HepG2 (cell line): ENCODE data around the gene SLC31A2. TPM values are rescaled to one million over a fixed set of nuclear protein-coding genes. Genes with fewer than 3 reads are reported as not detected.

Experiments
- ATAC-seq: fragments of 200-7000 bp; cut with Tn5 transposase; 3 replicates; pipeline ENCODE4 v1.9.1; 2020; ENCODE audit warnings: mild to moderate bottlenecking, moderate library complexity
- BruUV-seq: library from RNA; stranded (reverse); fragments of 400-500 nt; replicated peaks from 2 replicates; lab custom pipeline; 2021; lab: Mats Ljungman, UMichigan
- CTCF ChIA-PET: fragments of 300-600 bp; formaldehyde crosslinking; extraction: SDS; loops from one replicate; lab custom pipeline; 2021; ENCODE audit warnings: low total read pairs, inconsistent platforms, low intra/inter-chr PET ratio; lab: Yijun Ruan, JAX
- POLR2A ChIA-PET: fragments of 350-600 bp; sonication (Branson Sonifier 250); formaldehyde crosslinking; loops from one replicate; lab custom pipeline; 2020; ENCODE audit warnings: antibody characterized with exemption, inconsistent platforms; lab: Yijun Ruan, JAX
- DNase-seq: peaks from one replicate; pipeline ENCODE4 v3.0.0-alpha.2; 2015; ENCODE audit warnings: low spot score
- FAIRE-seq: peaks from 3 replicates; lab custom pipeline; 2011; peaks lifted over from hg19 to GRCh38; lab: Jason Lieb, UNC
- H2AFZ ChIP-seq: one replicate; pipeline ENCODE4 v1.6.1; 2011; ENCODE audit warnings: low read length, inconsistent platforms
- H3K27ac ChIP-seq: fragments of 300-600 bp; 3 replicates; pipeline ENCODE4 v1.8.0; 2011; ENCODE audit warnings: mixed run types, mild to moderate bottlenecking, mixed read lengths, low read length, inconsistent platforms; ENCODE audit not compliant: insufficient read depth; ENCODE audit errors: extremely low read length
- H3K27me3 ChIP-seq, 2 experiments: fragments of 200-600 bp in 1 of 2; 2 replicates in 1 of 2; 3 replicates in 1 of 2; pipeline versions ENCODE4 v1.6.0 to v1.8.0; 2011; ENCODE audit warnings: low read length in 2 of 2, mild to moderate bottlenecking in 2 of 2, moderate library complexity in 2 of 2, inconsistent platforms in 1 of 2; ENCODE audit not compliant: insufficient read depth in 2 of 2, control insufficient read depth in 1 of 2
- H3K36me3 ChIP-seq, 2 experiments: fragments of 200-600 bp in 1 of 2; replicated peaks in 1 of 2; 2 replicates in 1 of 2; 3 replicates in 1 of 2; pipeline versions ENCODE4 v1.5.1 to v1.8.0; 2011; ENCODE audit warnings: low read length in 2 of 2, inconsistent platforms in 1 of 2; ENCODE audit not compliant: insufficient read depth in 2 of 2, control insufficient read depth in 1 of 2
- H3K4me1 ChIP-seq: 2 replicates; pipeline ENCODE4 v1.5.1; 2012; ENCODE audit warnings: low read length, inconsistent platforms; ENCODE audit not compliant: insufficient read depth
- H3K4me2 ChIP-seq: 2 replicates; pipeline ENCODE4 v1.6.0; 2011; ENCODE audit warnings: low read depth, low read length, inconsistent platforms
- H3K4me3 ChIP-seq, 3 experiments: fragments of 200-600 bp in 1 of 3; sonication (generic), shearing (Covaris generic) in 1 of 3; replicated peaks in 1 of 3; 2 replicates each; pipeline ENCODE4 v1.5.1; 2011 to 2016; ENCODE audit warnings: low read length in 3 of 3, inconsistent platforms in 2 of 3, low read depth in 2 of 3, mild to moderate bottlenecking in 2 of 3, control low read depth in 1 of 3, mixed read lengths in 1 of 3; ENCODE audit not compliant: insufficient read depth in 1 of 3
- H3K79me2 ChIP-seq: one replicate; pipeline ENCODE4 v1.6.1; 2011; ENCODE audit warnings: low read length, inconsistent platforms; ENCODE audit not compliant: insufficient read depth
- H3K9ac ChIP-seq: 2 replicates; pipeline ENCODE4 v1.6.0; 2011; ENCODE audit warnings: mild to moderate bottlenecking, low read depth, low read length, inconsistent platforms; ENCODE audit not compliant: insufficient read depth
- H3K9me3 ChIP-seq: 2 replicates; pipeline ENCODE4 v1.5.1; 2012; ENCODE audit warnings: mild to moderate bottlenecking, low read length
- H4K20me1 ChIP-seq: 2 replicates; pipeline ENCODE4 v1.6.0; 2011; ENCODE audit warnings: inconsistent platforms, mild to moderate bottlenecking, low read length, moderate library complexity; ENCODE audit not compliant: insufficient read depth
- KMT2A ChIP-seq: sonication (generic); formaldehyde crosslinking; IDR thresholded peaks from 2 replicates; pipeline ENCODE4 v1.4.0; 2020; ENCODE audit warnings: missing genetic modification reagents
- MED8 ChIP-seq: sonication (generic); formaldehyde crosslinking; IDR thresholded peaks from 2 replicates; pipeline ENCODE4 v1.8.1; 2023; ENCODE audit warnings: mild to moderate bottlenecking, missing genetic modification reagents; ENCODE audit not compliant: insufficient replicate concordance
- MYNN ChIP-seq: sonication (generic); formaldehyde crosslinking; IDR thresholded peaks from 2 replicates; pipeline ENCODE4 v1.4.0; 2020; ENCODE audit warnings: mild to moderate bottlenecking, low read depth, missing genetic modification reagents
- NFIB ChIP-seq: sonication (generic); formaldehyde crosslinking; IDR thresholded peaks from 2 replicates; pipeline ENCODE4 v1.9.0; 2021; ENCODE audit warnings: missing genetic modification reagents, mild to moderate bottlenecking, borderline replicate concordance
- TBP ChIP-seq: sonication (generic); formaldehyde crosslinking; IDR thresholded peaks from 2 replicates; pipeline ENCODE4 v1.5.0; 2020; ENCODE audit warnings: missing genetic modification reagents
- TERF1 ChIP-seq: sonication (generic); formaldehyde crosslinking; IDR thresholded peaks from 2 replicates; pipeline ENCODE4 v1.8.0; 2022; ENCODE audit warnings: mild to moderate bottlenecking, missing genetic modification reagents, moderate library complexity
- ZFAT ChIP-seq: sonication (generic); formaldehyde crosslinking; conservative IDR thresholded peaks from 2 replicates; pipeline ENCODE4 v1.8.1; 2023; ENCODE audit warnings: missing genetic modification reagents, inconsistent platforms
- ZMAT3 ChIP-seq: sonication (generic); formaldehyde crosslinking; conservative IDR thresholded peaks from 2 replicates; pipeline ENCODE4 v1.7.0; 2021; ENCODE audit warnings: missing genetic modification reagents
- ZNF460 ChIP-seq: sonication (generic); formaldehyde crosslinking; IDR thresholded peaks from 2 replicates; pipeline ENCODE4 v1.5.1; 2020; ENCODE audit warnings: missing genetic modification reagents, mild to moderate bottlenecking, borderline replicate concordance
- ZNF720 ChIP-seq: sonication (generic); formaldehyde crosslinking; IDR thresholded peaks from 2 replicates; pipeline ENCODE4 v1.4.0; 2020; ENCODE audit warnings: missing genetic modification reagents
- ZSCAN29 ChIP-seq: sonication (generic); formaldehyde crosslinking; conservative IDR thresholded peaks from 2 replicates; pipeline ENCODE4 v1.4.0; 2020; ENCODE audit warnings: mild to moderate bottlenecking, missing genetic modification reagents
- WGBS: methylation state at CpG from one replicate; pipeline ENCODE4 v1.1.6; 2017; ENCODE audit warnings: low lambda C conversion rate; 5-methylcytosine and 5-hydroxymethylcytosine counted together
- in situ Hi-C: cut with HindIII; loops from 2 replicates; pipeline ENCODE4 v1.10.0; 2017; ENCODE audit warnings: low pct_unique_long_range_greater_than_20kb; ENCODE audit not compliant: extremely low pct_ligation_motif_present
- intact Hi-C: fragments of 100-400 bp; cut with micrococcal nuclease; formaldehyde crosslinking; loops from one replicate; pipeline ENCODE4 v1.10.0; 2022; ENCODE audit not compliant: unreplicated experiment
- polyA plus RNA-seq, 8 experiments: library from polyadenylated mRNA; depleted of rRNA in 3 of 8; stranded (reverse) in 7 of 8; unstranded in 1 of 8; fragments of >200 nt; fragmentation: Illumina TruSeq in 4 of 8; extraction: Trizol in 4 of 8; gene quantifications; 2 replicates each; pipeline versions ENCODE4 v1.2.1 to v1.2.3, GENCODE V29; 2011 to 2016; ENCODE audit warnings: low read depth in 4 of 8, missing spikeins in 1 of 8, mixed read lengths in 1 of 8; ENCODE audit not compliant: insufficient read depth in 1 of 8
- total RNA-seq, 5 experiments: library from RNA; depleted of rRNA; stranded (reverse); fragments of >200 nt; fragmentation: Illumina TruSeq; extraction: Trizol; gene quantifications; 2 replicates each; pipeline ENCODE4 v1.2.3, GENCODE V29; 2016; ENCODE audit warnings: low read depth in 1 of 5
- TF ChIP-seq, protein P1 (sequence below): sonication (generic); formaldehyde crosslinking; IDR thresholded peaks from 2 replicates; pipeline ENCODE4 v1.5.0; 2020; ENCODE audit warnings: mild to moderate bottlenecking, missing genetic modification reagents
- TF ChIP-seq, protein P2 (sequence below): sonication (generic); formaldehyde crosslinking; IDR thresholded peaks from 2 replicates; pipeline ENCODE4 v1.8.1; 2022; ENCODE audit warnings: mild to moderate bottlenecking, missing genetic modification reagents

SLC31A2 gene
- total and polyA plus RNA-seq, 2 of the 13 experiments (the other 11 are each of a cell fraction or from before 2014, with no cell fraction given), result 9.3 to 10.2 TPM

DNA sequence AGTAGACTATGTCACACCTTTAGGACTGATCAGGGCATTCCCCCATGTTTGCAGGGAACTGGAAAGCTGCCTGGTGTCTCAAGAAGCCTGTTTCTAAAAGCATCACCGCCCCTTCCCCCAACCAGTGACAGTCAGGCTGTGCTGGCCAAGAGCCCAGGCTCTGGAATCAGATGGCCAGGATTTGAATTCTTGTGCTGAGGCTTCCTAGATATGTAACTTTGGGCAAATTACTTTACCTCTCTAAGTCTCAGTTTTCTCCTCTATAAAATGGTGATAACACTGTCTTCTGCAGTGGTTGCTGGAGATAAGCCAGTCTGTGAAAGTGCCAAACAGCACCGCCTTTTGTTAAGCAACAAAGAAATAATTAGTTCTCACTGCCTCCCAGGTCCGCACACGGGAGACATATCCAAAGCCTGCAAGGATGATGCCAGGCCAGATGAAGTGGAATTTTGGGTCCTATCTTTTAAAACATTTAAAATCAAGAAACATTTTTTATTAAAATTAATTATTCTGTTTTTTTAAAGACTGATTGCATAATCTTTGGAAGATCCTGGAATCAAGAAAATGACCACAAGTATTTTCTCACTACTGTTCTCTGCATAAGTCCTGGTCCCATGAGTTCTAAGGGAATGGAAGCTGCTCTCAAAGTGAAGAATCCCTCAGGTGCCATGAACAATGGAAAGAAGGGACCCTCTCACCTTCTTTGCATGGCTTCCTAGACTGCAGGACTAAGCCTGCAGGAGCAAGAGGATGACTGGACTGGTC is 13.9 kb downstream of the SLC31A2 start (continued):
- no peak for TF ChIP-seq ZNF460
- TF ChIP-seq, all 625 proteins: peak for 0

DNA sequence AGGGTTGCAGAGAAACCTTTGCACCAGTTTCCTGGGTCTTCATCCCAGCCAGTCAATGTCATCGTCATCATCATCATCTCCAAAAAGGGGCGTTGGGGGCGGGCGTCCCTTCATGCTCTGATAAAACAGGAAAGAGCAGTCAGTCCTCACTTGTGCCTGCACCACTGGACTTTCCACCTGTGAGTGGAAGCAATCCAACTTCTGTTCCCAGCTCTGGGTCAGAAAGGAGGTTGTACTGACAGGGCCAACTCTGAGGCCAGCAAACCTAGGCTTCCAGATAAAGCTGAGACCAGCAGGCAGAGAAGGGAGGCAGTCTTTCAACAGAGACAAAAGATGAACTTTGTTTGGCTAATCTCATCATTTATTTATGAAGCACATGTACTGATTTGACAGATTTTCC is 15.2 kb downstream of the SLC31A2 start:
- TF ChIP-seq TBP (CRISPR knock-in tag) (no peak), ZNF720 (CRISPR knock-in tag) (no peak), KMT2A (CRISPR knock-in tag) (no peak)
- TF ChIP-seq, all 625 proteins: peak for 0
- no TSS peak for BruUV-seq
- H3K4me2 ChIP-seq, result no peak overlapping the region
- H3K4me1 ChIP-seq, result no peaks in the 10 kb centered on the region
- no peak overlapping the region for H3K4me3 ChIP-seq
- ChIA-PET CTCF (no interaction called here), POLR2A (no interaction called here)
- FAIRE-seq (no peak), ATAC-seq (no peak), DNase-seq (no peak)
- H3K27ac ChIP-seq, result no peak overlapping the region
- no peaks in the 10 kb centered on the region for H3K27me3 ChIP-seq
- no peaks in the 10 kb centered on the region for H3K9me3 ChIP-seq
- in situ Hi-C loops (no loop called here), intact Hi-C loops (no loop called here)
- H3K79me2 ChIP-seq, result no peaks in the 10 kb centered on the region
- no peak overlapping the region for H2AFZ ChIP-seq
- no peaks in the 10 kb centered on the region for H4K20me1 ChIP-seq
- no peak overlapping the region for H3K9ac ChIP-seq
- 100% methylated on average over 4 of the region's 4 CpGs for WGBS
- peaks cover 38 to 82% of the 10 kb centered on the region in 2 experiments for H3K36me3 ChIP-seq

- Histone ChIP-seq H3K79me2 (no peaks in the 10 kb centered on the region), H3K36me3 (peaks cover 33 to 77% of the 10 kb centered on the region in 2 experiments), H3K4me1 (no peaks in the 10 kb centered on the region), H3K9ac (no peak overlapping the region), H2AFZ (no peak overlapping the region), H3K4me2 (no peak overlapping the region), H3K27me3 (no peaks in the 10 kb centered on the region), H4K20me1 (no peaks in the 10 kb centered on the region), H3K9me3 (no peaks in the 10 kb centered on the region), H3K4me3 (no peak overlapping the region), H3K27ac (no peak overlapping the region)
- DNase-seq (no peak), FAIRE-seq (no peak), ATAC-seq (no peak)
- CTCF ChIA-PET, result no interaction called here
- intact Hi-C loops (no loop called here), in situ Hi-C loops (no loop called here)
- no TSS peak for BruUV-seq
- 88% methylated on average over 5 of the region's 5 CpGs for WGBS
- POLR2A ChIA-PET, result no interaction called here
- TF ChIP-seq ZFAT (no peak), MYNN (CRISPR knock-in tag) (no peak), ZMAT3 (CRISPR knock-in tag) (no peak), MED8 (CRISPR knock-in tag) (no peak), ZSCAN29 (CRISPR knock-in tag) (no peak), TERF1 (CRISPR knock-in tag) (no peak), NFIB (CRISPR knock-in tag) (no peak)
- TF ChIP-seq, protein P1, sequence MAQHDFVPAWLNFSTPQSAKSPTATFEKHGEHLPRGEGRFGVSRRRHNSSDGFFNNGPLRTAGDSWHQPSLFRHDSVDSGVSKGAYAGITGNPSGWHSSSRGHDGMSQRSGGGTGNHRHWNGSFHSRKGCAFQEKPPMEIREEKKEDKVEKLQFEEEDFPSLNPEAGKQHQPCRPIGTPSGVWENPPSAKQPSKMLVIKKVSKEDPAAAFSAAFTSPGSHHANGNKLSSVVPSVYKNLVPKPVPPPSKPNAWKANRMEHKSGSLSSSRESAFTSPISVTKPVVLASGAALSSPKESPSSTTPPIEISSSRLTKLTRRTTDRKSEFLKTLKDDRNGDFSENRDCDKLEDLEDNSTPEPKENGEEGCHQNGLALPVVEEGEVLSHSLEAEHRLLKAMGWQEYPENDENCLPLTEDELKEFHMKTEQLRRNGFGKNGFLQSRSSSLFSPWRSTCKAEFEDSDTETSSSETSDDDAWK, result no peak
- TF ChIP-seq, protein P2, sequence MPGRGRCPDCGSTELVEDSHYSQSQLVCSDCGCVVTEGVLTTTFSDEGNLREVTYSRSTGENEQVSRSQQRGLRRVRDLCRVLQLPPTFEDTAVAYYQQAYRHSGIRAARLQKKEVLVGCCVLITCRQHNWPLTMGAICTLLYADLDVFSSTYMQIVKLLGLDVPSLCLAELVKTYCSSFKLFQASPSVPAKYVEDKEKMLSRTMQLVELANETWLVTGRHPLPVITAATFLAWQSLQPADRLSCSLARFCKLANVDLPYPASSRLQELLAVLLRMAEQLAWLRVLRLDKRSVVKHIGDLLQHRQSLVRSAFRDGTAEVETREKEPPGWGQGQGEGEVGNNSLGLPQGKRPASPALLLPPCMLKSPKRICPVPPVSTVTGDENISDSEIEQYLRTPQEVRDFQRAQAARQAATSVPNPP (CRISPR knock-in tag), result no peak
Observed at GRCh38 chr9:113168809-113169208, 18.0 kb downstream of the SLC31A2 start.
